HG03442 (cell line): ENCODE data around the gene IGSF22.
"Not testable (repeated sequence)": the region's sequence is repeated elsewhere in the genome, so short reads cannot be mapped to it uniquely, and the experiment has no call there.

Experiments used
- ATAC-seq: cut with Tn5 transposase; IDR thresholded peaks from one replicate; pipeline ENCODE4 v1.9.1; 2021; ENCODE audit warnings: mild to moderate bottlenecking, moderate library complexity; ENCODE audit not compliant: unreplicated experiment

Gene IGSF22

DNA sequence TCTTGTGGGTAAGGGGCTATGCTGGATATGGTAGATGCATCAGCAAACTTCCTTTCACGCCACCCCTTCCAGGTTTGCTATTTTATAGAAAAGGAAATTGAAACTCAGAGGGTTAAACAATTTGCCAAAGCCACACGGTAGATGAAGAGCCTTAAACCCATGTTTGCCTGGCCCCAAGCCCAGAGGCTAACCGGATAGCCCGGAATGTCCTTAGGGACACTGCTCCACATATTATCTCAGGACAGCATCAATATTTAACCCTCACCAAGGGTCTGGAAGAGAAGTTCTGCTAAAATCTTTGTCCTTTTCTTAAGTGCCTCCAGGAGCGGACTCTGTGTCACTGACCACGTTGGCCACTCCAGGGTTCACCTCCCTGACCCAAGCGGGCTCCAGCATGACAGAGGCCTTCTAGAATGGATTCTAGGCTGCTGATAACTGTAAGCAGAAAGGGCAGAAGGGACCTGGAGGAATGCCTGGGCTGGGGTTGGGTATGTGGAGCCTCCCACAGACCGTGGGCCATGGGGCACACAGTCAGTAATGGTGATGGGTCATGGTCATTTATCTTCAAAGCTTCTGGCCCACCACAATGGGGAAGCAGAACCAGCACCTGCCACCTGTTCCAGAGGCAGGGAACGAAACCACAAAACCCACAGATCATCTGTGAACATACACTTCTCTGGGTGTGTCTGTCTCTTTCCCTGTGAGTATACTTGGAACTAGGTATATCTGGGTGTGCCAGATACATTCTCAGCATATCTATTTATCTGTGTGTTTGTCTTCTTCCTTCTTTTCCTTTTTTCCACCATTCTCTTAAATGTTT lies 32.8 kb downstream of the IGSF22 start:
- ATAC-seq: no peak

- not testable (repeated sequence) for ATAC-seq
Observed at GRCh38 chr11:18691467-18692140, 34.4 kb downstream of the IGSF22 start.

- ATAC-seq: no peak
Observed at GRCh38 chr11:18684267-18684666, 41.7 kb downstream of the IGSF22 start.

GRCh38 chr11:18682466-18682865 lies 43.5 kb downstream of the IGSF22 start:
- no peak for ATAC-seq

- ATAC-seq: not testable (repeated sequence)
Observed at GRCh38 chr11:18681949-18682348, 44.0 kb downstream of the IGSF22 start.

- ATAC-seq: no peak
Observed at GRCh38 chr11:18677560-18677959, 48.4 kb downstream of the IGSF22 start.

DNA sequence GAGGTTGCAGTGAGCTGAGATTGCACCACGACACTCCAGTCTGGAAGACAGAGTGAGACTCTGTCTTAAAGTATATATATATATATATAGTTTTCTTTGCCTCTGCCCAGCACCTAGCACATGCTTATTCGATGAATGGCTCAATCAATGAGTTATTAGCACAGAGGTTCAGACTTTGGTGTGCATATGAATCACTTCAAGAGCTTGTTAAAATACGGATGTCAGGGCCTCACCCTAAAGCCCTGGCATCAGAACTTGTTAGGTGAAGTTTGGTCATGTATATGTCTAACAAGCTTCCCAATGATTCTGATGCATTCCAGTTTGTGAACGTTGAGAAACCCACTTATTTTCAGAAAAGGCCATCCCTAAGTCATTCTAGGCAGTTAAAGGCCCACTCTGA lies 49.2 kb downstream of the IGSF22 start:
- no peak for ATAC-seq

- ATAC-seq: not testable (repeated sequence)
Observed at GRCh38 chr11:18672209-18672608, 53.8 kb downstream of the IGSF22 start.

DNA sequence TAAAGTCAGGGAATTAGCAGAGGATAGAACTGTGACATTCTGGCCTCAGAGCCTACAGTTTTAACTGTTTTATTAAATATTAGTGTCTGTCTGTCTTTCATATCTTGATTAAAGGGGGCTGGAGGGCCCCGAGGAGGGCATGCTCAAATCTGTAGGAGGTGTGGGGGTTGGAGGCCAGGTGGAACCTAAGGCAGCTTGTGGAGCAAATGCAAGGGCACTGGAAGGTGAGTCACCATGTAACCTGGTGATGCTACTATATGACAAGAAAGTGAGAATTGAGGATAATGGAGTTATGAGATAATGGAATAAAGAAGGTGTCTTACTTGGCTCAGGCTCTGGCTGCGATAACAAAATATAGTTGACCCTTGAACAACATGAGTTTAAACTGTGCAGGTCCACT lies 54.7 kb downstream of the IGSF22 start:
- ATAC-seq: no peak

DNA sequence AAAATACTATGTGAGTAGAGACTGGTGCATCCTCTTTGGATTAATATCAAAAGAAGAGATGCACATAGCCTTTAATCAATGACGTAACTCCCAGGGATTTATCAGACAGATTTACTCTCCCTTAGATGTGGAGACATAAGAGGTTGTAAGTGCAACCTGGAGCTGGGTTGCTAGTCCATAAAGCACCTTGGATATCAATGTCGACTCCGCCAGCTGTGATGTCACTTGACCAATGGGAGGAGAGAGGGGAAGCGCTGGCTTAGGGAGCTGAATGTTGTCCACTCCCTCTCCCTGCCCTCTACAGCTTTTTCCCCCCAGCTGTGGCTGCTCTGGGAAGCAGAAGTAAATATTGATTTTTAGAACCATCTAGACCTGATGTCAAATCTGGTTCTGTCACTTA lies 56.3 kb downstream of the IGSF22 start:
- ATAC-seq: no peak

DNA sequence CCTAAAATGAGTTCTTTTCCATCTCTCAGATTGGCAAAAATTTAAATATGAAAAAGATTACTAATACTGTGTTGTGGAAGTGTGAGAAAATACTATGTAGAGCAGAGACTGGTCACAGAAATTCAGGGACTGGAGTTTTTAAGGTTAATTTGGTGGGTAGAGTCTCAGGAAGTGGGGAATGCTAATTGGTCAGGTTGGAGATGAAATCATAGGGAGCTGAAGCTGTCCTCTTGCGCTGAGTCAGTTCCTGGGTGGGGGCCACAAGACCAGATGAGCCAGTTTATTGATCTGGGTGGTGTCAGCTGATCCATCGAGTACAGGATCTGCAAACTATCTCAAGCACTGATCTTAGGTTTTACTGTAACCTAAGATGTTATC lies 56.8 kb downstream of the IGSF22 start:
- ATAC-seq: no peak

- ATAC-seq: no peak
Observed at GRCh38 chr11:18668131-18668530, 57.9 kb downstream of the IGSF22 start.

DNA sequence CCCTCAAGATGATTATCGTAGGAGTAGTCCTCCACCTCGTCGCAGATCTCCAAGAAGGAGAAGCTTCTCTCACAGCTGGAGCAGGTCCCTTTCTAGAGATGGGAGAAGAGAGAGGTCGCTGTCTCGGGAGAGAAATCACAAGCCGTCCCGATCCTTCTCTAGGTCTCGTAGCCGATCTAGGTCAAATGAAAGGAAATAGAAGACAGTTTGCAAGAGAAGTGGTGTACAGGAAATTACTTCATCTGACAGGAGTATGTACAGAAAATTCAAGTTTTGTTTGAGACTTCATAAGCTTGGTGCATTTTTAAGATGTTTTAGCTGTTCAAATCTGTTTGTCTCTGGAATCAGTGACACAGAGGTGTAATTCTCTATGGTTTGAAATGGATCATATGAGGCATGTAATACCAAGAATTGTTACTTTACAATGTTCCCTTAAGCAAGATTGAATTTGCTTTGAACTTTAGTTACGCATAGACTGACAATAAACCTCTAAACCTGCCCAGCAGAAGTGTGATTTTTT lies 60.6 kb downstream of the IGSF22 start:
- ATAC-seq: not testable (repeated sequence)

DNA sequence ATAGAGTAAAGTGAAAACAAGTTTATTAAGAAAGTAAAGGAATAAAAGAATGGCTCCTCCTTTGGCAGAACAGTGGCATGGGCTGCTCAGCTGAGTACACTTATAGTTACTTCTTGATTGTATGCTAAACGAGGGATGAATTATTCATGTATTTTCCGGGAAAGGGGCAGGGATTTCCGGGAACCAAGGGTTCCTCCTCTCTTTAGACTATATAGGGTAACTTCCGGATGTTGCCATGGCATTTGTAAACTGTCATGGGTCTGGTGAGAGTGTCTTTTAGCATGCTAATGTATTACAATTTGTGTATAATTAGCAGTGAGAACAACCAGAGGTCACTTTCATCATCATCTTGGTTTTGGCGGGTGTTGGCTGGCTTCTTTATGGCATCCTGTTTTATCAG lies 68.3 kb downstream of the IGSF22 start:
- ATAC-seq: no peak
